ENCODE results near the gene OSER1. TPM values are rescaled to one million over a fixed set of nuclear protein-coding genes. Genes with fewer than 3 reads are reported as not detected.

OSER1 gene
- total RNA-seq (2021), result 35.7 and 36.1 TPM in 2 replicates
- long read RNA-seq, transcript OSER1-201 (4 exons, 1,572 nt), result major isoform, 323 of 342 reads
- long read RNA-seq, partial matches to known transcripts, result 6 of 342 reads
- long read RNA-seq, other reads (novel, unspliced or antisense), result 13 of 342 reads

- Histone ChIP-seq H3T11ph (ENCODE audit: low read length) (no peak within 1 kb of the TSS), H3K27ac (ENCODE audit: insufficient read length, low read depth, low read length) (peak within 1 kb of the TSS; percentile 71), H3K4me2 (ENCODE audit: insufficient read depth, insufficient read length, low read length) (peak within 1 kb of the TSS; percentile 94), H3K4me1 (ENCODE audit: insufficient read depth, low read length) (peaks cover 3% of the 10 kb centered on the region; the same call in 1 of the 2 replicates), H3K9me3 (ENCODE audit: control insufficient read depth, low read depth, low read length) (no peaks in the 10 kb centered on the region), H2BK20ac (ENCODE audit: low read depth, low read length, poor library complexity, severe bottlenecking) (no peak within 1 kb of the TSS), H2BK15ac (ENCODE audit: low read depth, low read length) (no peak within 1 kb of the TSS), H2AFZ (ENCODE audit: low read length) (no peak within 1 kb of the TSS), H2BK5ac (ENCODE audit: insufficient read length, low read length) (peak within 1 kb of the TSS; percentile 88), H3K79me1 (ENCODE audit: insufficient read depth, low read depth, low read length, poor library complexity, severe bottlenecking) (peaks cover 3% of the 10 kb centered on the region), H3K14ac (ENCODE audit: insufficient read depth, low read length) (peak within 1 kb of the TSS; percentile 93), H3K9ac (ENCODE audit: extremely low read depth, insufficient read length, low read length) (peak within 1 kb of the TSS; percentile 97), H4K8ac (replicated peaks; ENCODE audit: insufficient read length, low read depth, low read length) (peak within 1 kb of the TSS; percentile 29), H3K4ac (ENCODE audit: low read depth, low read length) (peak within 1 kb of the TSS; percentile 44), H2BK12ac (ENCODE audit: insufficient read length, low read depth, low read length) (peak within 1 kb of the TSS; percentile 37), H4K91ac (ENCODE audit: insufficient read length, low read depth, low read length) (peak within 1 kb of the TSS; percentile 97), H4K20me1 (ENCODE audit: control insufficient read depth, insufficient read depth, insufficient read length) (no peaks in the 10 kb centered on the region), H2BK120ac (ENCODE audit: low read depth, low read length, poor library complexity, severe bottlenecking) (peak within 1 kb of the TSS; percentile 93), H3K27me3 (ENCODE audit: insufficient read depth, low read length) (no peaks in the 10 kb centered on the region), H2AK5ac (ENCODE audit: insufficient read length, low read length) (peak within 1 kb of the TSS; percentile 42), H3K79me2 (ENCODE audit: insufficient read depth, low read length) (peaks cover 21% of the 10 kb centered on the region), H3K23ac (ENCODE audit: insufficient read length, low read depth, low read length) (no peak within 1 kb of the TSS), H4K5ac (ENCODE audit: insufficient read length, low read depth, low read length) (peak within 1 kb of the TSS; percentile 68), H3K18ac (ENCODE audit: insufficient read length, low read depth, low read length) (peak within 1 kb of the TSS; percentile 94), H3K23me2 (ENCODE audit: insufficient read length, low read depth, low read length, poor library complexity, severe bottlenecking) (peaks cover 15% of the 10 kb centered on the region), H3K56ac (ENCODE audit: insufficient read length, low read depth, low read length) (peak within 1 kb of the TSS; percentile 52)
- DNase-seq, result peak; percentile 98
- peaks cover 7 to 15% (median 8%) of the 10 kb centered on the region in 3 experiments for H3K36me3 Mint-ChIP-seq (ENCODE audit: insufficient read depth in 1 of 3, low read depth in 3 of 3)
- peak within 1 kb of the TSS; percentile 98 to 100 for H3K4me3 Mint-ChIP-seq
- H3K27ac Mint-ChIP-seq, result peak within 1 kb of the TSS; percentile 98 to 100 (median 99)
- no peaks in the 10 kb centered on the region for H3K27me3 Mint-ChIP-seq (ENCODE audit: low read depth)
- TF ChIP-seq CTCF (conservative IDR thresholded peaks at IDR 0.05), result no peak
- H3K9me3 Mint-ChIP-seq, result peaks cover 0 to 2% of the 10 kb centered on the region in 2 experiments; a peak in 2 of 5 replicates
- no CpG with 5 or more reads among the region's 79 CpGs for WGBS (ENCODE audit: extremely low coverage, insufficient read length, low lambda C conversion rate)
- H3K4me1 Mint-ChIP-seq, result peaks cover 37 to 45% of the 10 kb centered on the region in 2 experiments
Observed at GRCh38 chr20:44210406-44211176, at the start of gene OSER1. Gene OSER1, minus strand, starts transcription at chr20:44210771. Its CDS starts 3,814 bp downstream, at chr20:44206957.
